NCI-H1694 (cell line): ENCODE results near the gene SECISBP2.
"Not testable (repeated sequence)": the region's sequence is repeated elsewhere in the genome, so short reads cannot be mapped to it uniquely, and the experiment has no call there.

Experiments
- DNase-seq: peaks from one replicate; lab custom pipeline; 2025; lab: John Stamatoyannopoulos, UW

Gene SECISBP2

DNA sequence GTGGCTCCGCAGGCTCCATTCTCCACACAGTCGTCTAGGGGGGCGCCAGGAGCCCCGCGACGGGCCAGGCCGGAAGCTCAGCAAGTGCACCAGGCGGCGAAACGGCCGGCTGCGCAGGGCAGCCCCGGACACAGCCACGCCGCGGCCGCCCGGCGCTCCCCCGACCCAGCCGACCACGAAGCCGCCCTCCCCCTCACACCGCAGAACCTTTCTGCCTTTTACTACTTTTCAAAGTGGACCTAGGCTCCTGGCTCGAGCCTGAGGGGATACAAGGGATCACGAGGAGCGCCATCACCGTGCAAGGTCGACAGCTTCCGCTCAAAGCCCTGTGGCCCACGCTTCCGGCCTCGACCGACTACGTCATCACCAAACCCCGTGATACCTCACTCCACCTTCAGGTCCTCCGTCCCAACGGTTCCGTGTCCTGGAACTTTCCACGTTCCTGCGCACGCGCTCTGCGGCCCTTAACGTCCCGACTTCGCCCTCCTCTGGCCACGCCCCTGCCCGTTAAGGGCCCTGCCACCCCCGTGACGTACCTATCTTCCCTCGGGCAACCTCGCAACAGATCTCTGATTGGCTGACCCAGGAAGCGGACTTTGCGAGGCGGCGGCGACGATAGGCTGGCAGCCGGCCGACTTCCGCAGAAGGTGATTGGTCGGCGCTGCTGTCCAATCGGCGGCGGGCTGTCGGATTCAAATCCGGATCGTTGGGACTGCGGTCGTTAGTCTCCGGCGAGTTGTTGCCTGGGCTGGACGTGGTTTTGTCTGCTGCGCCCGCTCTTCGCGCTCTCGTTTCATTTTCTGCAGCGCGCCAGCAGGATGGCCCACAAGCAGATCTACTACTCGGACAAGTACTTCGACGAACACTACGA lies 7.6 kb upstream of the SECISBP2 start, which contains the start of gene CKS2:
CKS2 (plus strand) TSS at position 721 of the 871 bp plus-strand sequence; CDS start at position 819, 98 bp downstream.
- DNase-seq, result peak; percentile 98

DNA sequence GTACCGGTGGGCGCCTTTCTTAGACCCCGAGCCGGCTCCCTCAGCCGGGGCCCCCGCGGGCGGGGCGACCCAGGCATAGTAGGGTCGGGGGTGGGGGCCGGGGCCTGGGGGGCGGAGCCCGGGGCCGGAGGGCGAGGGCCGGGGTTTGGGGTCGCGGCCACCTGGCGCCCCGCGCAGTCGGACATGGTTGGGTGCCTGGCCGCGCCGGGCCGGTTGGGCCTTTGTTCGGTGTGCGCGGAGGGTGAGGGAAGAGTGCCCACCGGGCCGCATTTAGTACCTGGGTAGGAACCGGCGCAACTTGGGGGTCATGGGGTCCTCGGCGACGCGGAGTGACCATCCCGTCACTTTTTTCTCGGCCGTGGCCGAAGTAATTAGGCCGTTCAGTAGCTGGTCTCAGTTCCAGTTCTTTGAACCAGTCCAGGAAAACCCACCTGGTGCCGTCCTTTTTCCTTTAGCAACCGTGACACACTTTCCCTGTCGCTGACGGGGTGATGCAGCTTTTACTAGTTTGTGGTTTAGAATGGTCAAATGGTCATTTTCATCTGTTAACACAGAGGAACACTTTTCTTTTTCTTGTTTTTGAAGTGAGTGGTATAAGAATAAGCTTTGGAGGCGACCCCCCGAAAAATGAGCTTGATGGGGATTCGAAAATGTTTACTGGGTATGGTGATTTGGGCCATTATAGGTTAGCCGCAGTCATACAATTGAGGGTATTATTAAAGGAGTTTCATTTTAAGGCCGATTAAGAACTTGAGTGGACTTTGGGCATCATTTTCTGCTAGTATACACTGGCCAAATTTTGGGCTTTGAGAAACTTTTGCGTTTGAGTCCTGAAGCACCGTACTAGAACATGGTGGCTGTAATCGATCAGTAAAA lies 6.7 kb upstream of the SECISBP2 start:
- DNase-seq, result no peak

DNA sequence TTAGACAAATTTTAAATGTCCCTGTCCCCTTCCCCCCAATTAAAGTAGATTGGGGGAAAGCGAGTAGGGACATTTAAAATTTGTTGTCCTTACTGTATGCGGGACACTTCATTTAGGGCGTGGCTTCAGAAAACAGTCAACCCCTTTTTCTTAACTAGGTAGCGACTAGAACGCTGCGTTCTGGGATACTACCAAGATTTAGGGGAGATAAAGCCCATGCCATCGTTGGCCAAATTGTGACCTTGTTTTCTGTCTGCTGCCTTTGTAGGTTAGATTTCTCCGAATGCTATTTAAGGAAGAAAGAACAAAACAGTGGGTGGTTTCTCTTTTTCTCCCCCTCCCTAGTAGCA lies 6.1 kb upstream of the SECISBP2 start:
- DNase-seq, result no peak

DNA sequence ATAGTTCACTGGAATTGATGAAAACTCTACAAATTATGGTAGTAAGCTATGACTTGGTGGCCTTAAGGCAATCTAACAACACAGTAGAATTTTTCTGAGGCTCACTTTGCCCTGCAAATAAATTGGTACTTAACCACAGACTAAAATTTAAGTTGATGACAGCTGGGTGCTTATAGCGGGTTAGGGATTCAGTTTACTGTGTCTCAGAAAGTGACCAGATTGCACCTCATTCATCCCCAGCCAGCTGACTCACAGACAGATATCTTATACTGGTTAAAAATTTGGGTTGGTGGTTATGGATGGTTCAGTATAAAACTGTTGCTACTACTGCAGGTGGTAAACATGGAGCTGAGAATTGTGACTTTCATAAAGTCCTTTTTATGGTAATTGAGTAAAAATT lies 4.5 kb upstream of the SECISBP2 start:
- DNase-seq, result no peak

DNA sequence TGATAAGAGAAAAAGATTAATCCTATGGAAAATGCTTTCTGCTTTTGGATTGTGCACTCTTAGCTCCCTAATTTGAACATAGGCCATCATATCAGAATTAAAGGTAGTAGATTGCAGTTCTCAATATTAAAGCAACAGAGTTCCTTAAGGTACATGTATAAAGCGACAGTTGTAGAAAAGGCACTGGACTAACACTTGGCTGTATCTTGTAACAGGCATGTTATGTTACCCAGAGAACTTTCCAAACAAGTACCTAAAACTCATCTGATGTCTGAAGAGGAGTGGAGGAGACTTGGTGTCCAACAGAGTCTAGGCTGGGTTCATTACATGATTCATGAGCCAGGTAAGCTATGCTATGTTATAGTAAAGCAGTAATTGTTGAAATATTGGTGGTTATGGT lies 3.3 kb upstream of the SECISBP2 start:
- DNase-seq, result no peak

DNA sequence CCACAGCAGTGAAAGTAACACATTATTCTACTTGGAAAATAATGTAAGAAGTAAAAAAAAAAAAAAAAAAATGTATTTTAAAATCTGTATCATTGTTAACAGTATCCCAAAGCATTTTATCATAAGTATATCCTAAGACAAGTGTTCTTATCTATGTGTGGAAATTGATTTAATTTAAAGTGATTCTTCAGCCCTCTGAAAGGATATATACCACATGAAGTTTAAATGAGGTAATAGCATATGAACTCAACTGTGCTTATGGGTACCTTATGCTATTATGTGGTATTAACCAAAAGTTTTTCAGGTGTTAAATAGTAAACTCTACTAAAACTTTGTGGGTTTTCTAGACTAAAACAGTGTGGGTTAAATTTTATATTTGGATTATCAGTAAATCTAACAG lies 2.8 kb upstream of the SECISBP2 start:
- DNase-seq, result no peak

DNA sequence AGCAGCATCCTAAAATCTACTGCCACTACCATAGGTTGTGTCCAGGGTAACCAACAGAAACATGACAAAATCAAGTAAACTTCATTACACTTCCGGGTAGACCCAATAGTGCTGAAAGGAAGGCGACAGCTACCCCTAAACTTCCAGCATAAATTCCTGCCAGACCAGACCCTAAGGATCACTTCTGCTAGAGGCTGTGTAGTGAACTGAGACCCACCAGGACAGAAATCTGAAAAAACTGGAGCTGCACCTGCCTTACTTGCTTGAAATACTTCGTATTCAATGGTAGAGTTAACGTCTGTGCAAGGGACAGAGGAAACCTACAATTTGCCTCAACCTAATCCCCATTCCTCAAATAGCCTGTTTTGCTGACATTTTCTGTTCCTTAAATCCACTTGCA lies 1.0 kb upstream of the SECISBP2 start:
- no peak for DNase-seq

DNA sequence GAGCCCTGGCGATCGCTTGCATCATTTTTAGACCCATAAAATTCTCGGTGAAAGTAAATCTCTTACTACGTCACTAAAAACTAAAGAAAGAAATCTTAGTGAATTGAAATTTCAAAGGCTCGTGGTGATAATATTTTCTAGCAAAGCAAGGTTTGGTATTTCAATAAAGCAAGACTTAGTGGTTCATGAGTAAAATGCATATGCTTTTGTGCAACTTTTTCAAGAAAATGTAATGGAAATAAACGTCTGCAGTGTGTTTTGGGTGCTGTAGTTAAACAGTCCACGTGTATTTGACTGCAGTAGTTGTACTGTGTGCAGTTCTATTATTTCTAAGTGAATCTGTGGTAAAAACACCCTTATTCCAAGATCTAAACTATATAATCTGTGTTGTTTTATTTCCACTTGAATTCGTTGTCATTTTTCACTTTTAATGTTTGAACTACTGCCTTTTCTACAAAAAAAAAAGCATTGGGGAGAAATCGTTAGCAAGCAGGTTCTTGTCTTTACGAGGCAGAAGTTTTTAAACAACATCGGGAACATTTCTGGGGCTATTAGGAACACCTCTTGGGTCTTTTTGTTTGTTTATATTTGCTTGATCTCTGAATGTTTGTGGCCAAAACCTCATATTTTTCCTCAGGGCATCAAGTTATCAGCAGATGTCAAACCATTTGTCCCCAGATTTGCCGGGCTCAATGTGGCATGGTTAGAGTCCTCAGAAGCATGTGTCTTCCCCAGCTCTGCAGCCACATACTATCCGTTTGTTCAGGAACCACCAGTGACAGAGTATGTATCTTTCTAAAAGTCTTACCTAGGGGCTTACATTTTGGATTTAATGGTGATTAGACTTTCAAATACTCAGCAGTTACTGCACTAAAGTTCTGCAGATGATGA lies 960 bp downstream of the SECISBP2 start:
- no peak for DNase-seq

DNA sequence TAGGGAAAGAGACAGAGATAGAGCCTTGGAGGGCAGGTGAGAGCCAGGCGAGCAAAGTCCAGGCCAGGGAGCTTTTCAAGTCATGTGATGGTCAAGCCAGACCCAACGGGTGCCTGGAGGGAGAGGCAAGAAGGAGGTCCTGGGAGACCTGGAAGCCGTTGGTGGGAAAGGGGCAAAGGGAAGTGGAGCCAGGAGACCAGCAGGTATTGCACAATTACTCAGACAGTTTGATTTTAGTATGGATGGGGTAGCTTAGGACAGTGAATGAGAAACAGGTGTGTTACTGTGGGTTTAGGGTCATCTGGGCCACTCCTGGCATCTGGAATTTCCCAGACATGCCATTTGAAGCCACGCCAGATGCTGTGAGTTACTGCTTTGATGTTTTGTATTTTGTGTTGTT lies 5.1 kb downstream of the SECISBP2 start:
- DNase-seq, result no peak

DNA sequence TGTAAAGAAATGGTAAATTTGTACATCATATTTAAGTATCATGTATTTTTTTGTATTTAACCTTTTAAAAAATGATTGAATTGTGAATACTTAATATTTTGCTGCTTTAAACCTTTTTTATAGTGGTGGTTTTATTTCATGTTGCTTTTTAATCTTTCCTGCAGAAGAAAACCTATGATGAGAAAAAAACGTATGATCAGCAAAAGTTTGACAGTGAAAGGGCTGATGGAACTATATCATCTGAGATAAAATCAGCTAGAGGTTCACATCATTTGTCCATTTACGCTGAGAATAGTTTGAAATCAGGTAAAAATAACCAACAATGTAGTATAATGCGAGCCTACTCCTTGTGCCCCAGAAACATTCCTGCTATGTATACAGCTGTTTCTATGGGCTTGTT lies 7.4 kb downstream of the SECISBP2 start:
- DNase-seq, result no peak

DNA sequence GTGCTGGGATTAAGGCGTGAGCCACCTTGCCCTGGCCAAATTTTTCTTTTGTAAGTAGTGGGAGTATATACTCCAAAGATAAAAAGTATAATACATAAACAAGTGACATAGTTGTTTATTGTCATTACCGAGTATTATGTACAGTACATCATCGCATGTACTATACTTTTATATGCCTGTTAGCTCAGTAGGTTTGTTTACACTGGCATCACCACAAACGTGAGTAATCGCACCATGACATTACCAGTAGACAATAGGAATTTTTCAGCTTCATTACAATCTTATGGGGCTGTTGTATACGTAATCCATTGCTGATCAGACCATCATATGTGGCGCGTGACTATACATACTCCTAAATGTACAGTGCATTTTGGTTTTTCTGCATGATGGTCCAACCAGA lies 9.8 kb downstream of the SECISBP2 start:
- DNase-seq, result no peak

DNA sequence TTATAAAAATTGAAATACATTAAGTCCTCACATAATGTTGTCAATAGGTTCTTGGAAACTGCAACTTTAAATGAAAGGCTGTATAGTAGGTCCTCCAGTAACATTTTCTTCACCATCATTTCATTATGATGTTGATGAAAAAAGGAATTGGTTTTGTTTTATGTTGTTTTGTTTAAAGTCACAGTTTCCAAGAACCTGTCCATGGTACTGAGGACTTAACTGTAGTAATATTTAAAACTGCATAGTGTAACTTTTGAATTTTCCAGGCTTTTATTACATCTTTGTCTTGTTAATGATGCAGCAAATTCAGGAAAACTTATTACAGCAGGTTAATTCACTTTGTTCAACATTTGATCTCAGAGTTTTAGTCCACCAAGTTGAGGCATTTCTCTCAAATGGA lies 11.6 kb downstream of the SECISBP2 start:
- DNase-seq, result no peak

DNA sequence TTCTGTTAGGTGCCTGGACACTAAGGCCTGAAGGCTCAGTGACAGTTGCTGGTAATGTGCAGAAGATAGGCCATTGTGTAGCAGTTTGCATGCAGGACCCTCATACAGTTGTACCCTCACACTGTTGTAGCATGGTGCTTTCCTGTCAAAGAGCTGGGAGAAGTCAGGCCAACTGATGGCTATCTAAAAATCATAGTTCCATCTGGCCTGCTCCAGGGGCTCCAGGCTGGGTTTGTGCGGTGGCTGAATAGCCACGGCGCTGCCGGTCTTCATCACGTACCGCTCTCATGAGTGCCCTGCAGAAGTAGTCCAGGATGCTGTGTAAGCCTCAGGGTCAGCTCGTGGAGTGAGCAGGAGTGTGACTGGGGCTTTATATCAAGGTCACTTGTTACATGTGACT lies 12.2 kb downstream of the SECISBP2 start:
- DNase-seq, result no peak

DNA sequence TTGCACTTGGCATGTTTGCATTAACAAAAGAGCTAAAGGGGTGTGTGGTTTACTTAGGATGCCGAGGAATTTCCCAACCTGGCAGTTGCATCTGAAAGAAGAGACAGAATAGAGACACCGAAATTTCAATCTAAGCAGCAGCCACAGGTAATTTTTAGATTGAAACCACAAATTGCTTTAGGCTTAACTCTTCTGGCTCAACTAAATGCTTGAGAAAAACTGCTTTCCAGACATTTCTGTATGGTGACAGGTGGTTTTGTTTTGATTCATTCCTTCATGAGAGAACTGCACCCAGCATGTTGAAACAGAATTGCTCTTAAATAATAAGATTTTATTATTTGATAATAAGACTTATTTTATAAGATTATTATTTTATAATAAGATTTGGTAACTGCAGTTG lies 21.5 kb downstream of the SECISBP2 start:
- no peak for DNase-seq

DNA sequence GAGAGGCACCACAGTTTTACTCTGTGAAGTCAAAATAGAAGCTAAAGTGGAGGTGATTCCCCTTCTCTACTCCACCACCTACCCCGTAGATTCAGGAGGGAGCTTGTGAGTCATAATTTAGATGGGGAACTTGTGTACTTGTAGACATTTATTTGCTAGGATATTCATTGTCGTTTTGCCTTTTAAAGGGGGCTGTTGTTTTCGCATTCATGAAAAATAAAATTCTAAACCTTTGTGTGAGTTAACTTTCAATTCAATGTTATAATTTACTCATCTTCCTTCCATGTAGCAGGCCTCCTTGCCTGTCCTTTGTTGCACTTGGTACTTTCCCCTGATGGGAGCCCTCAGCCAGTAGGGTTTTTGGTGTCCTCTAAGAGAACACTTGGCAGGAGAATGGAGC lies 22.0 kb downstream of the SECISBP2 start:
- no peak for DNase-seq

DNA sequence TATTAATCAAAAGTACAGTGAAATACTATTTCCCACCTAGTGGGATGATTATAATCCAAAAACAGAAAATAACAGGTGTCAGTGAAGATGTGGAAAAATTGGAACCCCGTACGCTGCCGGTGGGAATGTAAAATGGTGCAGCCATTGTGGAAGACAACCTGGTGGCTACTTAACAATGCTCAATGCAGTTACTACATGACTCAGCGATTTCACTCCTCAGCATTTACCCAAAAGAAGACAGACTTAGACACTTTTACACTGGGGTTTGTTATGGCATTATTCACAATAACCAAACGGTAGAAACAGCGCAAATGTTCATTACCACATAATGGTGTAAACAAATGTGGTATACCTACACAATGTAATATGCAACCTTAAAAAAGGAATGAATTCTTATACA lies 23.9 kb downstream of the SECISBP2 start:
- no peak for DNase-seq

DNA sequence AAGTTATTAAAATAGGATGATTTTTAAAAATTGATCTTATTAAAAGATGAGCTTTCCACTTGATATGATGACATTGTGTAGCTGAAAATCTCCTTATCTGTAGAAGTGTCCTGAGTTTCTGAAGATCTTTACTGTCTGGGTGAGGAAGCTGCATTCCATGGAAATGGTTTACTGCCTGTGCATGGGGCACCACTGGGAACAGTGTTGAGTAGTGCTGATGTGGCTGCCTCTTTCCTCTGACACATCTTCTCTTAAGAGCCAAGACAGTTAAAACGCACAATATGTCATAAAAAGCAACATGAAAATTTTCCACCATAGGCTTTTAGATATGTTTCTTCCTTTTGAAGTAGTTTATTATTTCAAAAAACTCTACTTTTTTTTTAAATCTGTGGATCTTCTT lies 24.6 kb downstream of the SECISBP2 start:
- DNase-seq, result no peak

DNA sequence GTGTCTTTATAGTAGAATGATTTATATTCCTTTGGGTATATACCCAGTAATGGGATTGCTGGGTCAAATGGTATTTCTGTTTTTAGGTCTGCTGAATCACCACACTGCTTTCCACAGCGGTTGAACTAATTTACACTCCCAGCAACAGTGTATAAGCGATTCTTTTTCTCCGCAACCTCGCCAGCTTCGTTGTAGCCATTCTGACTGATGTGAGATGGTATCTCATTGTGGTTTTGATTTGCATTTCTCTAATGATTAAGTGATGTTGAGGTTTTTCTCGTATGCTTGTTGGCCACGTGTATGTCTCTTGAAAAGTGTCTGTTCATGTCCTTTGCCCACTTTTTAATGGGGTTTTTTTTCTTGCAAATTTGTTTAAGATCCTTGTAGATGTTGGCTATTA lies 25.5 kb downstream of the SECISBP2 start:
- DNase-seq, result not testable (repeated sequence)

DNA sequence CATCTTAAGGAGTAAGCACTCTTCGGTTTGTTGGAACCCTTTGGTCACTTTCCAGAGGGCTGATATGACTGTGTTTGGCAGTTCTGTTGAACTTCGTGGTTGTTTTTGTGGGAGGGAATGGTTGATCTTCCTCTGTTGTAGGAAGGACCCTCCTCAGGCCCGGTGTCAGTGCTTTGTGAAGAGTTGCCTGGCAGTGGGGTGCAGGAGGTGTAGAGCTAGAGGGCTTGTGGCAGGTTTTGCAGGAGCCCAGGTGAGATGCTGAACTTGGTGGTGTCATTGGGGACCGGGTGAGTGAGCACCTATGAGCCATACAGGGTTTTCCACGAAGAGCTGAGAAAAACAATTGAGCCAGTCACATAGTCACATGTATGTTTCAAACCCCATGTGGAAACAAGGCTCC lies 27.2 kb downstream of the SECISBP2 start:
- no peak for DNase-seq

DNA sequence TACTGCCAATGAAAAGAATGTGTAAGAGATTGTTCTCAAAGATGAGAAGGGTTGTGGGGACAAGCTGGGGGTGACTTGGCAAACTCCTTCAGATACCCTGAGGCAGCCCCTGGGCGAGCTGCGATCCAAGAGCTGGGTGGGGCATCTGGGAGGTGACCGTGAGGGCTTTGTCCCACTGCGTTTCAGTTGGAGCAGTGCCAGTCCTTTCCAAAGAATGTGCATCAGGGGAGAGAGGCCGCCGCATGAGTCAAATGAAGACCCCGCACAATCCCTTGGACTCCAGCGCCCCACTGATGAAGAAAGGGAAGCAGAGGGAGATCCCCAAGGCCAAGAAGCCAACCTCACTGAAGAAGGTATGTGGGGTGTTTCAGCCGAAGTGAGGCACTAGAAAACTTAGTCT lies 28.4 kb downstream of the SECISBP2 start:
- no peak for DNase-seq

DNA sequence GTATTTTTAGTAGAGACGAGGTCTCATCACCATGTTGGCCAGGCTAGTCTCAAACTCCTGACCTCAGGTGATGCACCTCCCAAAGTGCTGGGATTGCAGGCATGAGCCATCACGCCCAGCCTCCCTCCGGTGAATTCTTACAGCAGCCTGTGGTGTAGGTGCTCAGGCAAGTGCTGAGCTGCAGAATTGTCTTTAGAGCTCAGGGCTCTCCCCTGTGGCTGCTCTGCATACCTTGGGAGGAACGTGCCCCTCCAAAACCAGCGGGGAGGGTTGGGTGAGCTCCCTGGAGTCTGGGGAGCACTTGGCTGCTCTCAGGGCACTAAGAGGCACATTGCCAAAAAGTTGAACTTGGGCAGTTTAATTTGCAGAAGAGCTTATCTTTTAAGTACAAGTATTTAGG lies 29.4 kb downstream of the SECISBP2 start:
- no peak for DNase-seq

DNA sequence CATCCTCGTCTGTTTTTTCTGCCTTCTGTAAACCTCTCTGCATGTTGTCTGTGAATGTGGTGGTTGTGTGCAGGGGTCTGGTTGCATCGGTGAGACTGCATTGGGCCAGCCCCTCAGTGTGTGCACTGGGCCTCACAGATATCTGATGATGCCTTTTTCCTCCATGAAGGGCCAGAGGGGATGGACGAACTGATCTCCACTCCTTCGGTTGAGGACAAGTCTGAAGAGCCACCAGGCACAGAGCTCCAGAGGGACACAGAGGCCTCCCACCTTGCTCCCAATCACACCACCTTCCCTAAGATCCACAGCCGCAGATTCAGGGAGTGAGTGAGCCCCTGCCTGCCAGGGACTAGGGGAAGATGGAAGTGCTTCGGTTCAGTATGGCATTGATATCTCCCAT lies 31.3 kb downstream of the SECISBP2 start:
- no peak for DNase-seq
